HepG2 (cell line): ENCODE data around the gene FGF16.

Source experiments
- MAX ChIP-seq: IDR thresholded peaks from 2 replicates; pipeline ENCODE4 v1.6.1; 2012; ENCODE audit warnings: inconsistent platforms
- RFX5 ChIP-seq: IDR thresholded peaks from 2 replicates; pipeline ENCODE4 v1.6.1; 2011; ENCODE audit warnings: low read depth, low read length, improper control_type of control experiment
- RNF2 ChIP-seq: fragments of 450-650 bp; conservative IDR thresholded peaks from 2 replicates; pipeline ENCODE4 v1.6.1; 2016; ENCODE audit warnings: low read depth
- ZNF263 ChIP-seq: sonication (generic); formaldehyde crosslinking; IDR thresholded peaks from 2 replicates; pipeline ENCODE4 v1.4.0; 2020; ENCODE audit warnings: missing genetic modification reagents
- TF ChIP-seq, protein P1 (sequence below): sonication (generic); formaldehyde crosslinking; IDR thresholded peaks from 2 replicates; pipeline ENCODE4 v1.4.0; 2020; ENCODE audit warnings: missing genetic modification reagents

DNA sequence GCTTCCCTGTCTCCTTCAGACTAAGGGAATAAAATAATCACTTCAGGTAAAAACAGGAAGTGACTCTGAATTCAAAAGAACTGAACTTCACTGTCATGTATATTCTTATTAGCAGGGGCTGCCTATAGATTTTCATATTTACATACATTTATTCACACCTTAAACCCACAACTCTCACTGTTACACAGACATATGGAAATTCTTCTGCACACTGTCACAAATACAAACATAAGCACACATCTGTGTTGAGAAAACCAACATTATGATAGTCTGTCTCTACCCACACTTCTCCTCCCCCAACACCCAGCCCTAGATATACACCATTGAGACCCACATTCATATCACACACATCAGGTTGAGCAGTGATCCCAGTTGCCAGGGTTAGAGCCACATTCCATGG, 5.7 kb upstream of the FGF16 start:
- TF ChIP-seq, protein P1, sequence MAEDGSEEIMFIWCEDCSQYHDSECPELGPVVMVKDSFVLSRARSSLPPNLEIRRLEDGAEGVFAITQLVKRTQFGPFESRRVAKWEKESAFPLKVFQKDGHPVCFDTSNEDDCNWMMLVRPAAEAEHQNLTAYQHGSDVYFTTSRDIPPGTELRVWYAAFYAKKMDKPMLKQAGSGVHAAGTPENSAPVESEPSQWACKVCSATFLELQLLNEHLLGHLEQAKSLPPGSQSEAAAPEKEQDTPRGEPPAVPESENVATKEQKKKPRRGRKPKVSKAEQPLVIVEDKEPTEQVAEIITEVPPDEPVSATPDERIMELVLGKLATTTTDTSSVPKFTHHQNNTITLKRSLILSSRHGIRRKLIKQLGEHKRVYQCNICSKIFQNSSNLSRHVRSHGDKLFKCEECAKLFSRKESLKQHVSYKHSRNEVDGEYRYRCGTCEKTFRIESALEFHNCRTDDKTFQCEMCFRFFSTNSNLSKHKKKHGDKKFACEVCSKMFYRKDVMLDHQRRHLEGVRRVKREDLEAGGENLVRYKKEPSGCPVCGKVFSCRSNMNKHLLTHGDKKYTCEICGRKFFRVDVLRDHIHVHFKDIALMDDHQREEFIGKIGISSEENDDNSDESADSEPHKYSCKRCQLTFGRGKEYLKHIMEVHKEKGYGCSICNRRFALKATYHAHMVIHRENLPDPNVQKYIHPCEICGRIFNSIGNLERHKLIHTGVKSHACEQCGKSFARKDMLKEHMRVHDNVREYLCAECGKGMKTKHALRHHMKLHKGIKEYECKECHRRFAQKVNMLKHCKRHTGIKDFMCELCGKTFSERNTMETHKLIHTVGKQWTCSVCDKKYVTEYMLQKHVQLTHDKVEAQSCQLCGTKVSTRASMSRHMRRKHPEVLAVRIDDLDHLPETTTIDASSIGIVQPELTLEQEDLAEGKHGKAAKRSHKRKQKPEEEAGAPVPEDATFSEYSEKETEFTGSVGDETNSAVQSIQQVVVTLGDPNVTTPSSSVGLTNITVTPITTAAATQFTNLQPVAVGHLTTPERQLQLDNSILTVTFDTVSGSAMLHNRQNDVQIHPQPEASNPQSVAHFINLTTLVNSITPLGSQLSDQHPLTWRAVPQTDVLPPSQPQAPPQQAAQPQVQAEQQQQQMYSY = no peak
- no peak for TF ChIP-seq MAX
- TF ChIP-seq RFX5 = no peak
- no peak for TF ChIP-seq ZNF263 (CRISPR knock-in tag)
- no peak for TF ChIP-seq RNF2
